HG02642 (cell line): ENCODE measurements around the gene BOK.

Experiments
- ATAC-seq: cut with Tn5 transposase; IDR thresholded peaks from one replicate; pipeline ENCODE4 v1.9.1; 2021; ENCODE audit warnings: mild to moderate bottlenecking; ENCODE audit not compliant: unreplicated experiment, poor library complexity

BOK gene

GRCh38 chr2:241617431-241618154, 59.0 kb downstream of the BOK start:
- ATAC-seq: peak; percentile 60

DNA sequence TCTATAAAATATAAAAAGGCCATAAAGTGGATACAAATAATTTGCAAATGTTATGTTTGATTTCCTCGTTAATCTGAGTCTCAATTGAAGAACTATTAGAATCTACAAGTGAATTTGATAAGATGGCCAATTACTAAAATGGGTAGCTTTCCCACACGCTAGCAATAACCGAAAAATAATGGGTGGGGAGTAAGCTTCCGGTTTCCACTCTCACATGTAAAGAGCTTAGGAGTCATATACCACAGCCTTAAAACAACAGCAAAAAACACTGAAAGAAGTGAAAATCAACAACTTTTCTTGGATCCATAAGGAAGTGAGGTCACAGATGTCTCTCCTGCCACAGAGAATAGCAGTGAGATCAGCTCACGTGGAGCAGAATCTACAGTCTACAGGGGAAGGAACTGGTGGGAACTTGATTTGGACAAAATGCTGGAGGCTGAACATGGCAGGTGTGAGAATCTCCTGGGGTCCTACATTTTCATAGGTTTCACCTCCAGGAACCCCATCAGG, 59.8 kb downstream of the BOK start:
- ATAC-seq: no peak

GRCh38 chr2:241618829-241619228, 60.3 kb downstream of the BOK start:
- no peak for ATAC-seq

DNA sequence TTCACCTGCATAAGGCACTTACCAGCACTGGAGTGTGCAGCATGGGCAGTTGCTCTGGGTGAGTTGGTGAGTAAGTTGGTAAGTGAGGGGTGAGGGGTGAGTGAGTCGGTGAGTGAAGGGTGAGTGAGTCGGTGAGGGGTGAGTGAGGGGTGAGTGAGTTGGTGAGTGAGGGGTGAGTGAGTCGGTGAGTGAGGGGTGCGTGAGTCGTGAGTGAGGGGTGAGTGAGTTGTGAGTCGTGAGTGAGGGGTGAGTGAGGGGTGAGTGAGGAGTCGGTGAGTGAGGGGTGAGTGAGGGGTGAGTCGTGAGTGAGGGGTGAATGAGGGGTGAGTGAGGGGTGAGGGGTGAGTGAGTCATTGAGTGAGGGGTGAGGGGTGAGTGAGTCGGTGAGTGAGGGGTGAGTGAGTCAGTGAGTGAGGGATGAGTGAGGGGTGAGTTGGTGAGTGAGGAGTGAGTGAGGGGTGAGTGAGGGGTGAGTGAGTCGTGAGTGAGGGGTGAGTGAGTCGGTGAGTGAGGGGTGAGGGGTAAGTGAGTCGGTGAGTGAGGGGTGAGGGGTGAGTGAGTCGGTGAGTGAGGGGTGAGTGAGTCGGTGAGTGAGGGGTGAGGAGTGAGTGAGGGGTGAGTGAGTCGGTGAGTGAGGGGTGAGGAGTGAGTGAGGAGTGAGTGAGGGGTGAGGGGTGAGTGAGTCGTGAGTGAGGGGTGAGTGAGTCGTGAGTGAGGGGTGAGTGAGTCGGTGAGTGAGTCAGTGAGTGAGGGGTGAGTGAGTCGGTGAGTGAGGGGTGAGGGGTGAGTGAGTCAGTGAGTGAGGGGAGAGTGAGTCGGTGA, 61.3 kb downstream of the BOK start:
- ATAC-seq: no peak

GRCh38 chr2:241620419-241620769, 61.8 kb downstream of the BOK start:
- ATAC-seq: no peak
